K562 (cell line): Measurements from ENCODE around the gene TESMIN. TPM values are rescaled to one million over a fixed set of nuclear protein-coding genes. Genes with fewer than 3 reads are reported as not detected.

ENCODE experiments used
- HMGN3 ChIP-seq: IDR thresholded peaks from 2 replicates; pipeline ENCODE4 v1.6.1; 2011; ENCODE audit warnings: borderline replicate concordance, low read depth, mild to moderate bottlenecking, mixed read lengths, low read length; ENCODE audit not compliant: insufficient read length; ENCODE audit errors: extremely low read depth
- L3MBTL2 ChIP-seq: fragments of 450-650 bp; IDR thresholded peaks from 2 replicates; pipeline ENCODE4 v1.6.1; 2016; ENCODE audit warnings: mild to moderate bottlenecking, moderate library complexity
- NR2C2 ChIP-seq, 2 experiments: fragments of 200-800 bp in 1 of 2; sonication (Bioruptor generic) in 1 of 2; sonication (generic) in 1 of 2; formaldehyde crosslinking in 1 of 2; IDR thresholded peaks; 2 replicates each; pipeline versions ENCODE4 v1.6.1 to v1.8.0; 2016 to 2022; ENCODE audit warnings: mild to moderate bottlenecking in 1 of 2, missing compliant biosample characterization in 1 of 2, missing genetic modification characterization in 1 of 2, missing genetic modification reagents in 1 of 2
- PCBP2 ChIP-seq: fragments of 200-400 bp; formaldehyde crosslinking; IDR thresholded peaks from 2 replicates; pipeline ENCODE4 v1.6.1; 2018; ENCODE audit warnings: low read length, low read depth, mild to moderate bottlenecking, moderate library complexity; ENCODE audit not compliant: poor library complexity, severe bottlenecking
- POLR2A ChIP-seq: fragments of 450-650 bp; conservative IDR thresholded peaks from 2 replicates; pipeline ENCODE4 v1.6.1; 2016
- RREB1 ChIP-seq: fragments of 250-450 bp; sonication (Bioruptor Pico); IDR thresholded peaks from 2 replicates; pipeline ENCODE4 v1.4.0; 2020
- SAFB2 ChIP-seq: fragments of 200-400 bp; formaldehyde crosslinking; IDR thresholded peaks from 2 replicates; pipeline ENCODE4 v1.6.1; 2018; ENCODE audit warnings: borderline replicate concordance, low read length, low read depth, moderate library complexity; ENCODE audit not compliant: severe bottlenecking
- SIN3A ChIP-seq, 2 experiments: fragments of 150-350 bp in 1 of 2; IDR thresholded peaks; 2 replicates each; pipeline ENCODE4 v1.6.1; 2011 to 2016; ENCODE audit warnings: borderline replicate concordance in 2 of 2, low read depth in 2 of 2, low read length in 2 of 2, mild to moderate bottlenecking in 2 of 2, moderate library complexity in 2 of 2; ENCODE audit not compliant: control insufficient read depth in 1 of 2
- TCF3 ChIP-seq: sonication (generic); formaldehyde crosslinking; IDR thresholded peaks from 2 replicates; pipeline ENCODE4 v1.4.0; 2020; ENCODE audit warnings: mild to moderate bottlenecking, missing genetic modification reagents
- ZBTB11 ChIP-seq, 3 experiments: fragments of 200-800 bp in 1 of 3; fragments of 250-450 bp in 1 of 3; fragments of 450-650 bp in 1 of 3; sonication (Bioruptor Pico) in 1 of 3; sonication (Bioruptor generic) in 1 of 3; formaldehyde crosslinking in 1 of 3; IDR thresholded peaks; 2 replicates each; pipeline versions ENCODE4 v1.6.1 to v1.8.0; 2016 to 2022; ENCODE audit warnings: mild to moderate bottlenecking in 2 of 3, missing genetic modification characterization in 2 of 3, missing compliant biosample characterization in 1 of 3, moderate library complexity in 1 of 3
- ZNF511 ChIP-seq: sonication (generic); formaldehyde crosslinking; IDR thresholded peaks from 2 replicates; pipeline ENCODE4 v1.8.0; 2022; ENCODE audit warnings: mild to moderate bottlenecking, missing genetic modification reagents
- ZNF639 ChIP-seq, 2 experiments: fragments of 200-800 bp in 1 of 2; sonication (Bioruptor generic) in 1 of 2; sonication (generic) in 1 of 2; formaldehyde crosslinking in 1 of 2; IDR thresholded peaks in 1 of 2; conservative IDR thresholded peaks in 1 of 2; 2 replicates each; pipeline versions ENCODE4 v1.5.0 to v1.6.1; 2016 to 2020; ENCODE audit warnings: missing compliant biosample characterization in 1 of 2, missing genetic modification characterization in 1 of 2, missing genetic modification reagents in 1 of 2
- polyA plus RNA-seq, 8 experiments: library from polyadenylated mRNA; depleted of rRNA in 4 of 8; stranded (reverse) in 5 of 8; unstranded in 3 of 8; fragments of >200 nt; fragmentation: Nextera tagmentation in 2 of 8; fragmentation: Illumina TruSeq in 1 of 8; extraction: Ambion mirVana in 2 of 8; extraction: Trizol in 1 of 8; gene quantifications; 2 replicates each; pipeline versions ENCODE4 v1.2.1 to v1.2.3, GENCODE V29; 2011 to 2014; ENCODE audit warnings: inconsistent platforms in 1 of 8, missing spikeins in 1 of 8
- total RNA-seq, 7 experiments: library from RNA; depleted of rRNA in 6 of 7; stranded (reverse); fragments of >200 nt in 6 of 7; fragmentation: Illumina TruSeq in 2 of 7; extraction: Trizol in 2 of 7; gene quantifications; 2 replicates each; pipeline versions ENCODE4 v1.2.1 to v1.2.3, GENCODE V29; 2011 to 2021; ENCODE audit warnings: low replicate concordance in 1 of 7

The TESMIN gene
- total and polyA plus RNA-seq, 9 of the 15 experiments (the other 6 are each of a cell fraction or from before 2014, with no cell fraction given): 8.9 to 50.5 (median 15.0) TPM

GRCh38 chr11:68751331-68751856 is at the start of gene TESMIN (continued):
- TF ChIP-seq TCF3 (0 out of 2 replicates have a peak, but pooled peaks have one; percentile 16), PCBP2 (peak; percentile 66), NR2C2 (CRISPR knock-in tag; IDR thresholded peaks at IDR 0.05) (no peak), NR2C2 (tag; IDR thresholded peaks at IDR 0.05) (peak; percentile 48), RREB1 (CRISPR knock-in tag) (0 out of 2 replicates have a peak, but pooled peaks have one; percentile 30), L3MBTL2 (peak; percentile 49), SIN3A (IDR thresholded peaks at IDR 0.05; ENCODE audit: borderline replicate concordance in 2 of 2, control insufficient read depth in 1 of 2, low read depth in 2 of 2, low read length in 2 of 2) (peak in 1 of 2 experiments; percentile 47; a peak in 2 of 4 replicates), POLR2A (peak; percentile 61; the same call in 1 of the 2 replicates), SAFB2 (no peak), ZNF511 (CRISPR knock-in tag) (0 out of 2 replicates have a peak, but pooled peaks have one; percentile 70), ZNF639 (CRISPR knock-in tag; conservative IDR thresholded peaks at IDR 0.05 in 1 of 2, IDR thresholded peaks at IDR 0.05 in 1 of 2) (peak in 1 of 2 experiments; percentile 69; a peak in 1 of 4 replicates), ZBTB11 (CRISPR knock-in tag; IDR thresholded peaks at IDR 0.05) (peak in 1 of 3 experiments; percentile 65; a peak in 2 of 6 replicates), HMGN3 (peak; percentile 91)
